Activated naive CD4-positive, alpha-beta T cell treated with anti-CD3 and anti-CD28 coated beads for 36 hours (primary cell): ENCODE measurements around the gene ANK3. TPM values are rescaled to one million over a fixed set of nuclear protein-coding genes. Genes with fewer than 3 reads are reported as not detected.

ENCODE experiments used
- CTCF ChIA-PET: fragments of 350-600 bp; sonication (Branson Sonifier 250); formaldehyde crosslinking; loops from one replicate; lab custom pipeline; 2021; ENCODE audit warnings: antibody characterized with exemption; lab: Charles Lee
- DNase-seq: peaks from one replicate; pipeline ENCODE4 v3.0.0-alpha.2; 2020
- H3K27ac Mint-ChIP-seq: one replicate; pipeline ENCODE4 v1.8.0; 2021; ENCODE audit warnings: mild to moderate bottlenecking, mixed read lengths
- H3K27me3 Mint-ChIP-seq: one replicate; pipeline ENCODE4 v1.8.0; 2021; ENCODE audit warnings: low read depth, mixed read lengths
- H3K36me3 Mint-ChIP-seq: one replicate; pipeline ENCODE4 v1.8.0; 2021; ENCODE audit warnings: low read depth, mixed read lengths
- H3K4me1 Mint-ChIP-seq: one replicate; pipeline ENCODE4 v1.8.0; 2021; ENCODE audit warnings: low read depth, mixed read lengths
- H3K4me3 Mint-ChIP-seq: one replicate; pipeline ENCODE4 v1.8.0; 2021; ENCODE audit warnings: mild to moderate bottlenecking, moderate library complexity, mixed read lengths
- H3K9me3 Mint-ChIP-seq: one replicate; pipeline ENCODE4 v1.8.0; 2021; ENCODE audit warnings: mixed read lengths
- intact Hi-C: fragments of 100-400 bp; cut with micrococcal nuclease; formaldehyde crosslinking; loops from one replicate; pipeline ENCODE4 v1.15.1; 2023
- total RNA-seq, 2 experiments: library from RNA; stranded (reverse); gene quantifications; one replicate each; pipeline ENCODE4 v1.2.3, GENCODE V29; 2021

ANK3 gene
- total RNA-seq, 2 experiments from 2014 or later, result 11.2 to 13.0 TPM

- no peaks in the 10 kb centered on the region for H3K4me1 Mint-ChIP-seq
- H3K36me3 Mint-ChIP-seq, result no peaks in the 10 kb centered on the region
- H3K27me3 Mint-ChIP-seq, result no peaks in the 10 kb centered on the region
- no peak for DNase-seq
- H3K27ac Mint-ChIP-seq, result no peak overlapping the region
- H3K4me3 Mint-ChIP-seq, result no peak overlapping the region
- no peaks in the 10 kb centered on the region for H3K9me3 Mint-ChIP-seq
- CTCF ChIA-PET, result interaction anchor here (0.7 kb wide), 1 partner anchor 591 kb away, joined by 3 read pairs; no protein-coding TSS in a partner anchor
- intact Hi-C loops, result no loop called here
Measured at GRCh38 chr10:60372436-60372835, 17.2 kb downstream of the ANK3 start.

- no peak overlapping the region for H3K27ac Mint-ChIP-seq
- H3K4me3 Mint-ChIP-seq, result no peak overlapping the region
- H3K27me3 Mint-ChIP-seq, result no peaks in the 10 kb centered on the region
- H3K36me3 Mint-ChIP-seq, result peaks cover 2% of the 10 kb centered on the region
- CTCF ChIA-PET, result interaction anchor here (0.6 kb wide), 1 partner anchor 239 kb away, joined by 3 read pairs; no protein-coding TSS in a partner anchor
- no peaks in the 10 kb centered on the region for H3K9me3 Mint-ChIP-seq
- H3K4me1 Mint-ChIP-seq, result no peaks in the 10 kb centered on the region
- DNase-seq, result no peak
- intact Hi-C loops, result no loop called here
Measured at GRCh38 chr10:60369547-60369930, 20.1 kb downstream of the ANK3 start.

GRCh38 chr10:60368875-60369546 lies 20.7 kb downstream of the ANK3 start:
- Mint-ChIP-seq H3K4me3 (no peak overlapping the region), H3K9me3 (no peaks in the 10 kb centered on the region), H3K4me1 (no peaks in the 10 kb centered on the region), H3K36me3 (peaks cover 2% of the 10 kb centered on the region), H3K27me3 (no peaks in the 10 kb centered on the region), H3K27ac (no peak overlapping the region)
- CTCF ChIA-PET, result interaction anchor here (0.6 kb wide), 1 partner anchor 245 kb away, joined by 3 read pairs; no protein-coding TSS in a partner anchor
- intact Hi-C loops, result no loop called here
- DNase-seq, result no peak

- Mint-ChIP-seq H3K27me3 (no peaks in the 10 kb centered on the region), H3K9me3 (no peaks in the 10 kb centered on the region), H3K36me3 (peaks cover 2% of the 10 kb centered on the region), H3K4me3 (no peak overlapping the region), H3K27ac (no peak overlapping the region), H3K4me1 (no peaks in the 10 kb centered on the region)
- DNase-seq, result no peak
- intact Hi-C loops, result no loop called here
- CTCF ChIA-PET, result no interaction called here
Measured at GRCh38 chr10:60367901-60368300, 21.8 kb downstream of the ANK3 start.

- intact Hi-C loops, result no loop called here
- DNase-seq, result no peak
- Mint-ChIP-seq H3K27ac (no peak overlapping the region), H3K36me3 (peaks cover 2% of the 10 kb centered on the region), H3K27me3 (no peaks in the 10 kb centered on the region), H3K4me1 (no peaks in the 10 kb centered on the region), H3K9me3 (no peaks in the 10 kb centered on the region), H3K4me3 (no peak overlapping the region)
- CTCF ChIA-PET, result no interaction called here
Measured at GRCh38 chr10:60367431-60367830, 22.2 kb downstream of the ANK3 start.

GRCh38 chr10:60367024-60367423 lies 22.7 kb downstream of the ANK3 start:
- DNase-seq, result no peak
- intact Hi-C loops, result no loop called here
- no peaks in the 10 kb centered on the region for H3K27me3 Mint-ChIP-seq
- CTCF ChIA-PET, result no interaction called here
- H3K4me3 Mint-ChIP-seq, result no peak overlapping the region
- H3K9me3 Mint-ChIP-seq, result no peaks in the 10 kb centered on the region
- no peaks in the 10 kb centered on the region for H3K4me1 Mint-ChIP-seq
- H3K27ac Mint-ChIP-seq, result no peak overlapping the region
- H3K36me3 Mint-ChIP-seq, result peaks cover 2% of the 10 kb centered on the region

GRCh38 chr10:60363187-60363586 lies 26.5 kb downstream of the ANK3 start:
- intact Hi-C loops, result no loop called here
- H3K27ac Mint-ChIP-seq, result no peak overlapping the region
- no peak for DNase-seq
- no peaks in the 10 kb centered on the region for H3K4me1 Mint-ChIP-seq
- CTCF ChIA-PET, result no interaction called here
- no peaks in the 10 kb centered on the region for H3K27me3 Mint-ChIP-seq
- H3K4me3 Mint-ChIP-seq, result no peak overlapping the region
- no peaks in the 10 kb centered on the region for H3K9me3 Mint-ChIP-seq
- peaks cover 2% of the 10 kb centered on the region for H3K36me3 Mint-ChIP-seq

- CTCF ChIA-PET, result no interaction called here
Measured at GRCh38 chr10:60362461-60362860, 27.2 kb downstream of the ANK3 start.

GRCh38 chr10:60359066-60359465 lies 30.6 kb downstream of the ANK3 start:
- no peak overlapping the region for H3K27ac Mint-ChIP-seq
- no peak overlapping the region for H3K4me3 Mint-ChIP-seq
- H3K4me1 Mint-ChIP-seq, result no peaks in the 10 kb centered on the region
- H3K36me3 Mint-ChIP-seq, result no peaks in the 10 kb centered on the region
- H3K27me3 Mint-ChIP-seq, result no peaks in the 10 kb centered on the region
- H3K9me3 Mint-ChIP-seq, result no peaks in the 10 kb centered on the region
- intact Hi-C loops, result no loop called here
- no peak for DNase-seq
- CTCF ChIA-PET, result no interaction called here

More at GRCh38 chr10:60362461-60362860, 27.2 kb downstream of the ANK3 start:
- Mint-ChIP-seq H3K36me3 (peaks cover 2% of the 10 kb centered on the region), H3K9me3 (no peaks in the 10 kb centered on the region), H3K27me3 (no peaks in the 10 kb centered on the region), H3K4me3 (no peak overlapping the region), H3K27ac (no peak overlapping the region), H3K4me1 (no peaks in the 10 kb centered on the region)
- intact Hi-C loops, result no loop called here
- DNase-seq, result no peak

GRCh38 chr10:60358282-60358681 lies 31.4 kb downstream of the ANK3 start:
- CTCF ChIA-PET, result interaction anchor here (0.6 kb wide), 1 partner anchor 149 kb away, joined by 3 read pairs; no protein-coding TSS in a partner anchor
- H3K36me3 Mint-ChIP-seq, result no peaks in the 10 kb centered on the region
- H3K27ac Mint-ChIP-seq, result no peak overlapping the region
- no peak overlapping the region for H3K4me3 Mint-ChIP-seq
- H3K9me3 Mint-ChIP-seq, result no peaks in the 10 kb centered on the region
- intact Hi-C loops, result loop anchor here (1.0 kb wide), 1 partner anchor 19 kb away; no protein-coding TSS in a partner anchor
- no peaks in the 10 kb centered on the region for H3K27me3 Mint-ChIP-seq
- peak; percentile 25 for DNase-seq
- H3K4me1 Mint-ChIP-seq, result no peaks in the 10 kb centered on the region

GRCh38 chr10:60353519-60354258 lies 36.0 kb downstream of the ANK3 start:
- Mint-ChIP-seq H3K27ac (peak overlapping the region; percentile 4), H3K27me3 (no peaks in the 10 kb centered on the region), H3K9me3 (no peaks in the 10 kb centered on the region), H3K36me3 (no peaks in the 10 kb centered on the region), H3K4me1 (no peaks in the 10 kb centered on the region), H3K4me3 (no peak overlapping the region)
- intact Hi-C loops, result no loop called here
- CTCF ChIA-PET, result no interaction called here
- no peak for DNase-seq

- Mint-ChIP-seq H3K36me3 (no peaks in the 10 kb centered on the region), H3K4me3 (no peak overlapping the region), H3K4me1 (no peaks in the 10 kb centered on the region), H3K27ac (no peak overlapping the region), H3K27me3 (no peaks in the 10 kb centered on the region), H3K9me3 (no peaks in the 10 kb centered on the region)
- no peak for DNase-seq
- intact Hi-C loops, result no loop called here
- CTCF ChIA-PET, result no interaction called here
Measured at GRCh38 chr10:60352105-60352504, 37.6 kb downstream of the ANK3 start.
